ENCODE data around the gene ARHGAP24.

- TF ChIP-seq CTCF (IDR thresholded peaks at IDR 0.05) (no peak), POLR2AphosphoS5 (IDR thresholded peaks at IDR 0.05) (no peak), POLR2A (IDR thresholded peaks at IDR 0.05) (no peak)
Observed at GRCh38 chr4:85570388-85570787, 95.4 kb downstream of the ARHGAP24 start.
